HEK293T (cell line): ENCODE data around the gene ASPHD1.

Experiments
- TARDBP ChIP-seq: fragments of 450-650 bp; IDR thresholded peaks from 2 replicates; pipeline ENCODE4 v1.6.1; 2016
- ZNF384 ChIP-seq: fragments of 450-650 bp; IDR thresholded peaks from 2 replicates; pipeline ENCODE4 v1.6.1; 2016
- TF ChIP-seq, protein P1 (sequence below): fragments of 450-650 bp; IDR thresholded peaks from 2 replicates; pipeline ENCODE4 v1.6.1; 2016

DNA sequence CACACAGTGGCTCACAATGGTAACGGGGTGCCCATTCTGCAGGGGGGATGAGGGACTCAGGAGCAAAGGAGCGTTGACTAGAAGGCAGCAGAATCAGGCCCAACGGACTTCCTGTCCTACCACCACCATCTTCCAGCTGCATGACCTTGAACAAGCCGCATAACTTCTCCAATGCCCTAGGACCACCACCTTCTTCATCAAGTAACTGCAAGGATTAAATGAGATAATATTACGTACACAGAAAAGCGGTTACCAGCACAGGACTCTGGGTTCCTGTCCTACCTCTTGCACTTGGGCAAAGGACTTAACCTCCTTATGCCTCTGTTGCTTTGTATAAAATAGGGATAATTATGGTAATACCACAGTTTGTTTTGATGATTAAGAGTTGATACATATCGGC lies 4.7 kb downstream of the ASPHD1 start:
- TF ChIP-seq ZNF384 (no peak), TARDBP (no peak)
- TF ChIP-seq, protein P1, sequence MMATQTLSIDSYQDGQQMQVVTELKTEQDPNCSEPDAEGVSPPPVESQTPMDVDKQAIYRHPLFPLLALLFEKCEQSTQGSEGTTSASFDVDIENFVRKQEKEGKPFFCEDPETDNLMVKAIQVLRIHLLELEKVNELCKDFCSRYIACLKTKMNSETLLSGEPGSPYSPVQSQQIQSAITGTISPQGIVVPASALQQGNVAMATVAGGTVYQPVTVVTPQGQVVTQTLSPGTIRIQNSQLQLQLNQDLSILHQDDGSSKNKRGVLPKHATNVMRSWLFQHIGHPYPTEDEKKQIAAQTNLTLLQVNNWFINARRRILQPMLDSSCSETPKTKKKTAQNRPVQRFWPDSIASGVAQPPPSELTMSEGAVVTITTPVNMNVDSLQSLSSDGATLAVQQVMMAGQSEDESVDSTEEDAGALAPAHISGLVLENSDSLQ: no peak
